ENCODE data around the gene ZNF808.
"Not testable (repeated sequence)": the region's sequence is repeated elsewhere in the genome, so short reads cannot be mapped to it uniquely, and the experiment has no call there.

The ZNF808 gene

DNA sequence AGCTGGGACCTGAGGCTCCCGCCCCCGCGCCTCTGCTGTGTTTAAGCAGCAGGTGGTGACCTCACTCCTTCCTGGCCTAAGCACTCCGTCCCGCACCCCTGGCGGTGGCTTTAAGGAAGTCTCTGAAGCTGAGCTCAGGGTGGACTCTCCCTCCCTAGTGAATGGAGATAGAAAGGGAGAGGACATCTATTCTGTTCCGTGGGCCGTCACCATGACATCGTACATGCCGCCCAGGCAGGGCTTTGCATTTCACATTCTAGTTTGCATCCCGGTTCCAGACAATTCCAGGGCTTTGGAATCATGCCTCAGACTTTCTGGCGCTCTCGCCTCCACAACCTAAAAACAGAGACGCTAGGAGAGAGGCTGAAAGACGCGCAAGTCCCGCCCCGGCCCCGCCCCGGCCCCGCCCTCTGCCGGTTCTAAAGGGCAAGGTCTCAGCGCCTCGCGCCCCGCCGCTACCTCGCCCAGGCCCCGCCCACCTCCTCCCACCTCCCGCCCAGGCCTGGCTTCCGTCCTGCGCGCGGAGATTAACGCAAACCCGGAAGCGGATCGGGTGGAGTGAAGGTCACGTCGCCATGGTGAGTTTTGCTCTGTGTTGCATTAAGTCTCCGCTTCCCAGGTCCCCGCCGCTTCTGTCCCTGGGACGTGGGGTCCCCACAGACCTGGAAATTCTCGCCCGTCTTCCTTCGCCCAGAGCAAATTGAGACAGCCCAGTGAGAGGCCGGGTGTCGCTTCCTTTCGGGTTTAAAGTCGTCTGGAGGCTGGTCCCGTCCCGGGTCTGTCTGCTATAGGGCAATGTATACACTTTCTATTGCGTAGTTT is at the start of gene ZNF808:
TSS of gene ZNF808 (plus strand) at position 535 of the 822 bp plus-strand sequence. CDS start 15,617 bp downstream, outside the sequence.
- TF ChIP-seq, protein P1, sequence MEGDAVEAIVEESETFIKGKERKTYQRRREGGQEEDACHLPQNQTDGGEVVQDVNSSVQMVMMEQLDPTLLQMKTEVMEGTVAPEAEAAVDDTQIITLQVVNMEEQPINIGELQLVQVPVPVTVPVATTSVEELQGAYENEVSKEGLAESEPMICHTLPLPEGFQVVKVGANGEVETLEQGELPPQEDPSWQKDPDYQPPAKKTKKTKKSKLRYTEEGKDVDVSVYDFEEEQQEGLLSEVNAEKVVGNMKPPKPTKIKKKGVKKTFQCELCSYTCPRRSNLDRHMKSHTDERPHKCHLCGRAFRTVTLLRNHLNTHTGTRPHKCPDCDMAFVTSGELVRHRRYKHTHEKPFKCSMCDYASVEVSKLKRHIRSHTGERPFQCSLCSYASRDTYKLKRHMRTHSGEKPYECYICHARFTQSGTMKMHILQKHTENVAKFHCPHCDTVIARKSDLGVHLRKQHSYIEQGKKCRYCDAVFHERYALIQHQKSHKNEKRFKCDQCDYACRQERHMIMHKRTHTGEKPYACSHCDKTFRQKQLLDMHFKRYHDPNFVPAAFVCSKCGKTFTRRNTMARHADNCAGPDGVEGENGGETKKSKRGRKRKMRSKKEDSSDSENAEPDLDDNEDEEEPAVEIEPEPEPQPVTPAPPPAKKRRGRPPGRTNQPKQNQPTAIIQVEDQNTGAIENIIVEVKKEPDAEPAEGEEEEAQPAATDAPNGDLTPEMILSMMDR (IDR thresholded peaks at IDR 0.05), result peak; percentile 58 to 74
- DNase-seq, result peak; percentile 95 to 98
- intact Hi-C loops (cut with DNase I; ENCODE audit: low total_unique reads), result no loop called here
- no peaks in the 10 kb centered on the region for H3K27me3 ChIP-seq
- no peaks in the 10 kb centered on the region for H3K9me3 ChIP-seq
- peaks cover 0 to 20% (median 7%) of the 10 kb centered on the region in 4 donors for H3K4me1 ChIP-seq
- H3K27ac ChIP-seq, result peak within 1 kb of the TSS; percentile 85 to 92
- peak within 1 kb of the TSS; percentile 67 to 70 for H3K4me3 ChIP-seq
- no peaks in the 10 kb centered on the region for H3K36me3 ChIP-seq

DNA sequence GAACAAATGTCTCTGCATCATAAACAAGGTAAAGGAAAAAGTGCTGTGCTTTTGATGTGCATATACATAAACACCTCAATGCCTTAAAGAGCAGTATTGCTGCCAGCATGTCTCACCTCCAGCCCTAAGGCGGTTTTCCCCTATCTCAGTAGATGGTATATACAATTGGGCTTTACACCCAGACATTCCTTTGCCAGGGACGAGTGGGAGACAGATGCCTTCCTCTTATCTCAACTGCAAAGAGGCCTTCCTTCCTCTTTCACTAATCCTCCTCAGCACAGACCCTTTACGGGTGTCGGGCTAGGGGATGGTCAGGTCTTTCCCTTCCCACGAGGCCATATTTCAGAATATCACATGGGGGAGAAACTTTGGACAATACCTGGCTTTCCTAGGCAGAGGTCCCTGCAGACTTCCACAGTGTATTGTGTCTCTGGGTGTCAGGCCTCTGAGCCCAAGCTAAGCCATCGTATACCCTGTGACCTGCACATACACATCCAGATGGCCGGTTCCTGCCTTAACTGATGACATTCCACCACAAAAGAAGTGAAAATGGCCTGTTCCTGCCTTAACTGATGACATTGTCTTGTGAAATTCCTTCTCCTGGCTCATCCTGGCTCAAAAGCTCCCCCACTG is 43.2 kb upstream of the ZNF808 start:
- H3K4me1 ChIP-seq; H3K27me3 ChIP-seq; H3K27ac ChIP-seq; DNase-seq; intact Hi-C loops (cut with DNase I; ENCODE audit: low total_unique reads); H3K4me3 ChIP-seq: not testable (repeated sequence)
- H3K9me3 ChIP-seq, result peaks cover 0 to 83% (median 61%) of the 10 kb centered on the region in 3 donors
- H3K36me3 ChIP-seq, result peaks cover 0 to 39% (median 32%) of the 10 kb centered on the region in 3 donors

DNA sequence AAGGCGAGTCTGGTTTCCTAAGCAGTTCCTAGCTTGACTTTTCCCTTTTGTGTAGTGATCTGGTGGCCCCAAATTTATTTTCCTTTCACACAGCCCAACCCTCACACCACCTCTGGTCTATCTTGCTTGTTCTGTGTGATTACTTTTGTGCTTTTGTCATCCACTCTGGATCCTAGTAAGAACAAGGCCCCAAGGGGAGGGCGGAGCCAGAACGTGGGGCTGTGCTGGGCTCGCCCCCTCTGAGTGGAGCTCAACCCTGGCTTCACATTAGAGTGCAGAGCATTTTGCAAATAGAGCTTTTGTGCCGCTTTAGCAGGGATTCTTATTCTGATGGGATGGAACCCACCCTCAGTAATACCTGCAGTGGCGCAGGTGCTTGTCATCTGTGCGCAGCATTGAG is 42.4 kb upstream of the ZNF808 start:
- H3K27me3 ChIP-seq; DNase-seq; H3K27ac ChIP-seq; H3K4me1 ChIP-seq; intact Hi-C loops (cut with DNase I; ENCODE audit: low total_unique reads); H3K4me3 ChIP-seq: not testable (repeated sequence)
- Histone ChIP-seq H3K9me3 (peaks cover 0 to 82% (median 57%) of the 10 kb centered on the region in 3 donors), H3K36me3 (peaks cover 0 to 37% (median 26%) of the 10 kb centered on the region in 3 donors)

DNA sequence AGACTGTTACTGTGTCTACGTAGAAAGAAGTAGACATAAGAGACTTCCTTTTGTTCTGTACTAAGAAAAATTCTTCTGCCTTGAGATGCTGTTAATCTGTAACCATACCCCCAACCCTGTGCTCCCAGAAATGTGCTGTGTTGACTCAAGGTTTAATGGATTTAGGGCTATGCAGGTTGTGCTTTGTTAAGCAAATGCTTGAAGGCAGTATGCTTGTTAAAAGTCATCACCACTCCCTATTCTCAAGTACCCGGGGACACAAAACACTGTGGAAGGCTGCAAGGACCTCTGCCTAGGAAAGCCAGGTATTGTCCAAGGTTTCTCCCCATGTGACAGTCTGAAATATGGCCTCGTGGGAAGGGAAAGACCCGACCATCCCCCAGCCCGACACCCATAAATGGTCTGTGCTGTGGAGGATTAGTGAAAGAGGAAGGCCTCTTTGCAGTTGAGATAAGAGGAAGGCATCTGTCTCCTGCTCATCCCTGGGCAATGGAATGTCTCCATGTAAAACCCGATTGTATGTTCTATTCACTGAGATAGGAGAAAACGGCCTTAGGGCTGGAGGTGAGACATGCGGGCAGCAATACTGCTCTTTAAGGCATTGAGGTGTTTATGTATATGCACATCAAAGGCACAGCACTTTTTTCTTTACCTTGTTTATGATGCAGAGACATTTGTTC is 41.8 kb upstream of the ZNF808 start:
- H3K4me3 ChIP-seq; DNase-seq; H3K27me3 ChIP-seq; intact Hi-C loops (cut with DNase I; ENCODE audit: low total_unique reads); H3K4me1 ChIP-seq; H3K27ac ChIP-seq: not testable (repeated sequence)
- peaks cover 0 to 30% (median 20%) of the 10 kb centered on the region in 3 donors for H3K36me3 ChIP-seq
- H3K9me3 ChIP-seq, result peaks cover 0 to 80% (median 52%) of the 10 kb centered on the region in 3 donors

DNA sequence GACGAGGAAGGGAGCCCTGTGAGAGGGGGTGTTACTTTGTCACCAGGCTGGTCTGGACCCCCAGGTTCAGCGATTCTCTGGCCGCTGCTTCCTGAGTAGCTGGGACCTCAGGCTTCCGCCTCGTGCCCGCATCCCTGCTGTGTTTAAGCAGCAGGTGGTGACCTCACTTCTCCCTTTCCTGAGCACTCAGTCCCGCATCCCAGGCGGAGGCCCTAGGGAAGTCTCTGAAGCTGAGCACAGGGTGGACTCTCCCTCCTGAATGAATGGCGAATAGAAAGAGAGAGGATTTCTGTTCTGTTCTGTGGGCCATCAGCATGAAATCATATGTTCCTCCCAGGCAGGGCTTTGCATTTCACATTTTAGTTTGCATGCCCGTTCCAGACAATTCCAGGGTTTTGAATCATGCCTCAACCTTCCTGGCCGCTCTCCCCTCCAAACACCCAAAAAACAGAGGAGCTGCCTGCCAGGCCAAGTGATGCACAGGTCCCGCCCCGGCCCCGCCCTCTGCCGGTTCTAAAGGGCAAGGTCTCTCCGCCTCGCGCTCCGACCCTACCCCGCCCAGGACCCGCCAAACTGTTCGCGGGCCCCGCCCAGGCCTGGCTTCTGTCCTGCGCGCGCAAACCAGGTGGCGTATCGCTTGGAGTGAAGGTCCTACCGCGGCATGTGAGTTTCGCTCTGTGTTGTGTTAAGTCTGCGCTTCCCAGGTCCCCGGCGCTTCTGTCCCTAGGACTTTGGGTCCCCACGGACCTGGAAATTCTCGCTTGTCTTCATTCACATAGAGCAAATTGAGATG is 35.1 kb upstream of the ZNF808 start:
- intact Hi-C loops (cut with DNase I; ENCODE audit: low total_unique reads), result no loop called here
- peak in 1 of 2 donors; percentile 64 for DNase-seq
- peak overlapping the region in 1 of 2 donors; percentile 20 for H3K27ac ChIP-seq
- TF ChIP-seq, protein P1 (IDR thresholded peaks at IDR 0.05), result no peak
- H3K36me3 ChIP-seq, result peaks cover 5 to 35% (median 15%) of the 10 kb centered on the region in 3 donors
- peaks cover 0 to 87% (median 36%) of the 10 kb centered on the region in 3 donors for H3K9me3 ChIP-seq
- H3K4me1 ChIP-seq, result no peaks in the 10 kb centered on the region
- H3K27me3 ChIP-seq, result no peaks in the 10 kb centered on the region
- peak overlapping the region; percentile 27 to 45 for H3K4me3 ChIP-seq

DNA sequence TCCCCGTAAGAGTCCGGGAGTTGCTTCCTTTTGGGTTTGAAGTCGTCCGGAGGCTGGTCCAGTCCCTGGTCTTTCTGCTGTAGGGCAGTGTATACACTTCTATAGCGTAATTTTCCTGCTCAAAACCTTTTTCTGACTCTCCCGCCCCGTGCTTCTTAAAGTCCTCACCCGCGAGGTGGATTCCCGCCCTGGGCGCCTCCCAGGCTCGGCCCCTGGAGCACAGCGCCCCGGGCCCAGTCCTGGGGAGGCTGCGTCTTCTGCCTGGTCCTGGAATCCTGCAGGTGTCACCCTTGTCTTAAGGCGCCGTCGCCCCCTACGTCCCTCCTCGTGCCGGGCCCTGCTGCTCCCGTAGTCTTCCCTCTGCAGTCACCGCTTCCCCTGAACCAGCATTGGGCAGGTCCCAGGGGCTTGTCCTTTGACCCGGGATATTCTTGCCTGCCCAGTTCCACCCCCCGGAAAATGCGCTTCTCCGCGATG is 34.4 kb upstream of the ZNF808 start:
- TF ChIP-seq, protein P1 (IDR thresholded peaks at IDR 0.05), result no peak
- H3K36me3 ChIP-seq, result peaks cover 5 to 30% (median 15%) of the 10 kb centered on the region in 3 donors
- H3K9me3 ChIP-seq, result peaks cover 0 to 87% (median 30%) of the 10 kb centered on the region in 3 donors

More for the DNA sequence above, 34.4 kb upstream of the ZNF808 start:
- no peaks in the 10 kb centered on the region for H3K27me3 ChIP-seq
- peak overlapping the region; percentile 27 to 45 for H3K4me3 ChIP-seq
- peak overlapping the region in 1 of 2 donors; percentile 20 for H3K27ac ChIP-seq
- no peaks in the 10 kb centered on the region for H3K4me1 ChIP-seq
- DNase-seq, result no peak
- intact Hi-C loops (cut with DNase I; ENCODE audit: low total_unique reads), result no loop called here

Measured in tibial artery (tissue), 4 donors.